Measurements from ENCODE around the gene GOPC.

The GOPC gene

DNA sequence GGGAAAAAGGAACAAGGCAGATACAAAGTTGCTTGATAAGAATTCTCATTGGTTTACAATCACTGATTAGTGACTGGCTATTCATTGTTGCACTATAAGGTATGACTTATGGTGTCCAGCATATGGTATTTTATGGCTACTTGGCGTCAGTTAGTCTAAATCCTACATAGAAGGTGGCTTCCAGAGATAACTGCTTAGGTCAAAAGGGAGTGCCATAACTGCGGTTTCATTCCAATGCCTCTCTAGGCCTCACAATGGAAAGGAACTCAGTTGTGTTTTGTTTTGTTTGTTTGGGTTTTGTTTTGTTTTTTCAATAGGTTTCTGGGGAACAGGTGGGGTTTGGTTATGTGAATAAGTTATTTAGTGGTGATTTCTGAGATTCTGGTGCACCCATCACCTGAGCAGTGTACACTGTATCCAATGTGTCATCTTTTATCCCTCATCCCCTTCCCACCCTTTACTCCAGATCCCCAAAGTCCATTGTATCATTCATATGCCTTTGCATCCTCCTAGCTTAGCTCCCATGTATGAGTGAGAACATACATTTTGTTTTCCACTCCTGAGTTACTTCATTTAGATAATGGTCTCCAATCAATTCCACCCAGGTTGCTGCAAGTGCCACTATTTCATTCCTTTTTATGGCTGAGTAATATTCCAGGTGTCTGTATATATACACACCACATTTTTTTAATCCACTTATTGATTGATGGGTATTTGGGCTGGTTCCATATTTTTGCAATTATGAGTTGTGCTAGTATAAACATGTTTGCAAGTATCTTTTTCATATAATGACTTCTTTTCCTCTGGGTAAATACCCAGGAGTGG is 7.0 kb downstream of the GOPC start:
- DNase-seq (ENCODE audit: low spot score) = no peak

DNA sequence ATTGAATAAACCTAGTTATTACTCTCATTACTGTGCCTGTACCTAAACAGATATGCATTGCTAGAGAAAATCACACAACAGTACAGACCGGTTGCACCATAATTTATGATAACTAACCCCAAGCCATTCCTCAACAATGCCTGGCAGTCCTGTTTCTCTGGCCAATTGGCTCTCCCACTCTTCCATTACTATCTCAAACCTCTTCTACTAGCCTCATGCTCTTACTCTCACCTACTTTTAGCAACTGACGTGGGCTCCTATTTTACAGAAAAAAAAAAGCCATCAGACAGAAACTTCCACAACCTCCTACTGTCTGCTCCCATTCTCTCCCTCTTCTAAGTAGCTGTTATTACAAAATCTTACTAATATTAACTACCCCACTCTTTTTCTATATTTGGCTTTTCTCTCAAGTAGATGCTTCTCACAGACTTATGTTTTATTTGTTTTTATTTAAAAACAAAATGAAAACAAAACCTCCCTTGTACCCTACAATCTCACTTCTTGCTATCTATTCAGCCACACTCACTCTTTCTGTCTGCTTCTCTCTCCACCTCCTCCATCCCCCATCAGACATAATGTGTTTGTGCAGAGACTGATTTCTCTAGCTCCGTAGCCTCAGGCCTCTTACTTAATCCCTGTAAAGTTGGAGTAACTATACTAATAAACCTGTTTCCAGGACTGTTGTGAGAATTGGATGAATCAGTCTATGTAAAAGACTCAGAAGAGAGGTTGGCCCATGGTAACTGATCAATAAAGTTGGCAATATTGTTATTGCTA is 9.1 kb downstream of the GOPC start:
- no peak for DNase-seq (ENCODE audit: low spot score)

DNA sequence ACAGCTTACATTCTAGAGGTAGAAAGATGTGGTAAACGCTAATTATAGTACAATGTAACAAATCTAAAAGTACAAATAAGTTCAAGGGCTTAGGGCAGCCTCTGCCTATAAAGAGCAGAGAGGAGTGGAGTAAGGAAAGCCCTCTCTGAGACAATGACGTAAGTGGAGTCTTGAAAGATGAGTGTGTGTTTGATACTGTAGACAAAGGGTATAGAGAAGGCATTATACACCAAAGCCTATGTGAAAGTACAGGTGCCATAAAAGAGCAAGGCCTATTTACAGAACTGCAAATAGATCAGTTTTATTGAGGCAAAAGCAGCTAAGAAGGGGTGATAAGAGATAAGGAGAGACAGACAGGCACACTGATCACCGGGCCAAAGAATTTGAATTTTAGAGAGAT is 10.9 kb downstream of the GOPC start:
- no peak for DNase-seq (ENCODE audit: low spot score)

DNA sequence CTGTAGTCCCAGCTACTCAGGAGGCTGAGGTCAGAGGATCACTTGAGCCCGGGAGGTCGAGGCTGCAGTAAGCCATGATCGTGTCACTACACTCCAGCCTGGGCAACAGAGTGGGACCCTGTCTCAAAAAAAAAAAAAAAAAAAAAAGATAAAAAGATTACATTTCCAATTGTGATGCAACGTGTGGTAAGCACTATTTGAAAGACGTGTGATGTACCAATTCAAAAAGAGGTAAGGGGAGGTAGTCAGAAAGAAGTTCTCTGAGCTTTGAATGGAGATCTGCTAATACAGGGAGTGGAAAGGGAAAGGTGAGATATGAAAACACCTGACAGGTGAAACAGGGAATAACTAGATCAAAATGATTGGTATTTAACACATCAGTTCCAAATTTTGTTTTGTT is 11.9 kb downstream of the GOPC start:
- no peak for DNase-seq (ENCODE audit: low spot score)

DNA sequence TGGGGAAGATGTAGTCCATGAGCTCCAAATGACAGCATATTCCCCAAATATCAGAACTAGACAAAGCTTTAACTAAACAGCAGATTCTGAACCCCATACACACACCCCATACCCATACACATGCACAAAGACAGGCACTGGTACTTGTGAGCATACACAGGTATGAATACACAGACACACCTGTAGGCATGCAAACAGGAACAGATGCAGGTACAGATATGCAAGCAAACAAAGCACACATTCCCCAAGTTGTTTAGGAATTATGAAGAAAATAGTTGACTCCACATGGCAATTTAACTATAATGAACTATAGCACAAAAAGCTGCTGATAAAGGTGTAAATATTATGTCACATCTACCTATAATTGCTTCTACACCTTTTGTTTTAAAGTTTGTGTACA is 16.7 kb downstream of the GOPC start:
- no peak for DNase-seq (ENCODE audit: low spot score)

DNA sequence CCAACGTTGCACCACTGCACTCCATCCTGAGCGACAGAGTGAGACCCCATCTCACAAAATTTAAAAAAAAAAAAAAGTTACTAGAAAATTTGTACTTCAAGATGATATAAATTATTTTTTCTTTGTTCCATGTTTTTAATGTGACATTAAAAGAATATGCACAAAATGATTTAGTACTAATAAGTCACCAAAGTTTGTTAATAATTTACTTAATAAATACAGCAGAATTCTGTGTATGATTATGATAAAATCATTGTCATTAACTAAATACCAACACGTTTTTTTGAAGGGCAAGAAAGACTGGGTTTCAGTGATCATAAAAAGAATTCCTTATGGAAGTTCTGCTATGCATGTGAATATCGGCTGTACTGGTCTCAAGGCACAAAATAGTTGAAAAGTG is 28.1 kb downstream of the GOPC start:
- DNase-seq (ENCODE audit: low spot score) = no peak

DNA sequence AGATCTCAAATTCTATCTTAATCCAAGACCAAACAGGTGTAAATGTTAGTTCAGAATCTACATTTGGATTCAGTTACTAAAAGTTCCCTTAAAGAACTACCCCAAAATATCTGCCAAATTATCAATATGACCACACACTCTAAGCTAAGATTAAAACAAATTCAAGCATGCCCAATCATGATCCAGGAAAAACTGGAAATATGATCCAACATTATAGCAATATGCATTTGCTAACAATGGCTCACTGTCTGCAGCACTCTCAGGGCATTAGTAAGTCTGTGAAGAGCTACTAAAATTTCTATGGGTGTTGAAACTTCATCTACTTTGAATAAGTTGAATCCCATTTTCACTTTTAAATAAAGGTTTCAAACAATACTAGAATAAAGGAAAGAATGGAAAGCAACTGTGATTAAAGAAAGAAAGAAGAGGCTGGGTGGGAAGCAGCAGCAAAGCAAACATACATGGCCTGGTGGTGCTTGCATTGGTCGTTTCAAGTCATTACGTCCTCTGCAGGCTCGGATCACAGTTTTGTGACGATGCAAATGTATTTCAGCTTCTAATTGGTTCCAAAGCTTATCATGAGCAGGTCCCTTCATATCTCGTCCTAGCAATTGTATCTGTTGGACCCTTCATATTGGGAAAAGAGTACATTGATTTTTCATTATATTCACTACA is 29.2 kb downstream of the GOPC start:
- DNase-seq (ENCODE audit: low spot score) = no peak

DNA sequence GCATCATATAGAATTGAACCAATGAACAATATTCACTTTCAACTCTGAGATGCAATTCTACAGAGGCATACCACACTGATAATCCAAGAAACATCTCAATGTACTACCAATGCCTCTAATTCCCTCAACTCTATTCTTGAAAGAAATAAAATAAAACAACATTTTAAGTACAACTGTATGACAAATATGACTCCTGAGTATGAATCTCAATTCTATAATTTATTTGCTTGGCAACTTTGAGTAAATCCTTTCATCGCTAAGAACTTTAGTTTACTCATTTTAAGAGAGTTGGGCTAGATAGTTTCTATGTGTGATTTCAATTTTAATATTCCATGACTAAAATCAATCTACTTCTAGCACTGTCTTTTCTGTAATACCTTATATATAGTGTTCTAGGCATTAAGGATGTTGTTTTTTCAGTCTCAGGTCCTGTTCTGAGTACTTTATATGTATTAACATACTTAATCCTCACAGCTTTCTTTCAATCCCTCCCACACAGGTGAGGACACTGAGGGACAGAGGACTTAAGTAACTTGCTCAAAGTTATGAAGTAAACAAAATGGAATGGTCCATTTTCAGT is 33.4 kb downstream of the GOPC start:
- no peak for DNase-seq (ENCODE audit: low spot score)

DNA sequence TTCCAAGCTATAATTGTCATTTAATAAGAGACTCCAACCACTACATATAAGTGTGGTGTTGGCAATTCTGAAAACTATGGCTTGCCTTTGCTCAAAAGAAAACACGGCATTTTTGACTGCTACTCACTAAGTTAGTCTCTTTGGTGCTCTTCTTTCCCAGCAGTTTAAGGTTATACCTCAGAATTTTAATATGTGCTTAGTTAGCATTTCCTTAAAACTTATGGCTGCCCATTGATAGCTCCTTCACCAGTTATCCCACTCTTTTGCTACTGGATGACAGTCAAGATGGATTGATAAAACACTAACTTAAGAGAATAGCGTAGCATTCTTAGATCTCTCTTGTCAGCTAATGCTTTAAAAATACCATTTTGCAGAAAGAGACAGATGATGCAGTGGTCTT is 34.1 kb downstream of the GOPC start:
- DNase-seq (ENCODE audit: low spot score) = no peak

DNA sequence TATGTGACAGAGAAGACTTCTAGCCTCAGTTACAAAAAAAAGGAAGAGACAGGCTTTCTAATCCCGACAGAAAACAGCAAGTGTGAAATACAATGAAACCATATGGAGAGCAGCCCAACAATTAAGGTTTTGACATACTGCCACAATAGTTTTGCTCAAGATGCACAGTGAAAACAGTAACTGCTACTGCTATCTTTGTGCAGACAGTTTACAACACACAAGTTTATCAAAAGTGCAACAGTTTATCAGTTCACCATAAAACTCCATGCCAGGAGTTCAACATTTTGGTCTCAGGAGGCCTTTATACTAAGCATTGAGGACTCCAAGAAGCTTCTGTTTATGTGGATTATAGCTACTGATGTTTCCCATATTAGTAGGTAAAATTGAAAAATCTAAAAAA is 37.6 kb downstream of the GOPC start:
- no peak for DNase-seq (ENCODE audit: low spot score)

DNA sequence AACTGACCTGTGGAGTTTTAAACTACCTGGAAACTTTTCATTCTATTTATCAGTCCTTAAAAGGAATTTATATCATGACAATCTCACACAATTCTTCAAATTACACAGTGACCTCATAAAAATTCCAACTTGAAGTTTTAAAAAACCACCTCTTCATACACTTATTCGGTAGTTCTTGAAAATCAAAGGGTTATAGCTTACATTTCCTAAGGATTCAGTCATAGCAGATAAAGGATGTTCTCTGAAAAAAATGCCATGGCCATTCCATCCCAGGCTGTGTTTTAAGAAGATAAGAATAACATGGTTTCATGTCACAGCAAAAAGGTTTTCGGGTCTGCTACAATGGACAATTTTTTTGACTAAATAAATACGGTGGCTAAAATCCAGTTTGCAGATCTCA is 41.2 kb downstream of the GOPC start:
- no peak for DNase-seq (ENCODE audit: low spot score)

DNA sequence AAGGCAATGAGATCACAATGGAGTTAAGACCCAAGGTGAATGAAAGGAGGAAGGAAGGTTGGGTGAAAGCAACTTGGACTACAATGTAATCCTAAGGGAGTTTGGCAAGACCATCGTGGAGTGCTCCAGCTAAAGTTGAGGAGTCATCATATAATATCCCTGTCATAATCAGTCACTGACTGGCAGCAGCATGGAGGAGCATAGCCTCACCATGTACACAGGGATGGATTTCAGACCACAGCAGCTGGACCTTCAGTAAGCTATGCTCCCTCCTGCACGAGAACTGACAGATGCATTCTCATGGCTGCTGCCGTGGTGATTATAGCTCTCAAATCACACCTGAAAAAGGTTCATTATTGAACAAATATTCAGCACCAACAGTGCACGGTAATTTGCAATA is 43.0 kb downstream of the GOPC start:
- no peak for DNase-seq (ENCODE audit: low spot score)

DNA sequence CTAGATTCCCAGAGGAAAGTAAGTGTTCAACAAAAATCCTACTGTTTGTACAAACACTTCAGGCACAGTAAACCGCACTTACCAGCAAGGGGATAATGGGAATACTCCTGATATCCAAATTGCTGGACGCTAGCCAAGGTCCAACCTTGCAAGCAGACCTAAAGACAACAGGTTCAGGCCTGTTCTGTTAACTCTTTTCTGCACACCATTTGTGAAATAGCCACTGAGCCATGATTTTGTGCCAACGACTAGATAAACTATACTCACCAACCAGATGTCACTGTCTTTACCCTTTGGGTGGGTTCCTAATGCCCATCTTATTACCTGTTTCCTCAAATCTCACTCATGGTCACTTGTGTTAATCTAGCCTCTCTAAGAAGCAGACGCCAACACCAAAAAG is 43.5 kb downstream of the GOPC start:
- DNase-seq (ENCODE audit: low spot score) = no peak

DNA sequence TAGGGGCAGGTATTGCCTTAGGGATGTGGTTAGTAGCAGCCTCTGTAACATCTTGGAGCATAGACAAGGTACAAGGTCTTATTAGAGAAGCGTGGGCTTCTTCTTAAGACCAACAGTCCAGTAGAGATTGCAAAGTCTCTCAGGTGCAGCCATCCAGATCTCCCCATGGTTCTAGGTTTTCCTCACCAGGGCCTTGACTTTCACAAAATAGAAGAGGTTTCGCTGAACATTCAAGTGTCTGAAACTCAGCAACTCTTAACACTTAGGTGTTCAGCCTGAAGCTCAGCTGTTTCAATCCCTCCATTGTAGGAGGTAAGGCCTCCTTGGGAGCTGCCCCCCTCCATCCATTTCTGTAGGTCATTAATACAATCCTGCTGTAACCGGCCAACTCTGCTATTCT is 44.4 kb downstream of the GOPC start:
- no peak for DNase-seq (ENCODE audit: low spot score)

DNA sequence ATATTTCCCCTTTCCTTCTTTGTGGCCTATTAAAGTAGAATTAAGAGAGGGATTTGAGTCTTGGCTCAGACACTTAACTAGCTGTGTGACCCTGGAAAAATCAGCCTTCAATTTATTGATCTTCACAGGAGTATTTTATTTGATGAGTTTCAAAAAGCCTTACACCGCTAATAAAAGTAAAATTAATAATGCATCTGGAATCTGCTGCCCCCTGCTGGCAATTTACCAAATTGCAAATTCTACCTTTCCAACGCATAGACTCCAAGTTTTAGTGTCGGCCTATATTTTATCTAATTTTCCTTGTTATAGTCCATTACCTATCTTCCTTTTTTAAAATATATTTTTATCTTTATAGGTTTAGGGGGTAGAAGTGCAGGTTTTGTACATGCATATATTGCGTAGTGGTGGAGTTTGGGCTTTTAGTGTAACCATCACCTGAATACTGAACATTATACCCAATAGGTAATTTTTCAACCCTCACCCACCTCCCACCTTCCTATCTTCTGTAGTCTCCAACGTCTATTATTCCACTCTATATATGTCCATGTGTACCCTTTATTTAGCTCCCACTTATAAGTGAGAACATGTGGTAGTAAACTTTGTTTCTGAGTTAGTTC is 46.3 kb downstream of the GOPC start:
- peak; percentile 66 for DNase-seq (ENCODE audit: low spot score)

DNA sequence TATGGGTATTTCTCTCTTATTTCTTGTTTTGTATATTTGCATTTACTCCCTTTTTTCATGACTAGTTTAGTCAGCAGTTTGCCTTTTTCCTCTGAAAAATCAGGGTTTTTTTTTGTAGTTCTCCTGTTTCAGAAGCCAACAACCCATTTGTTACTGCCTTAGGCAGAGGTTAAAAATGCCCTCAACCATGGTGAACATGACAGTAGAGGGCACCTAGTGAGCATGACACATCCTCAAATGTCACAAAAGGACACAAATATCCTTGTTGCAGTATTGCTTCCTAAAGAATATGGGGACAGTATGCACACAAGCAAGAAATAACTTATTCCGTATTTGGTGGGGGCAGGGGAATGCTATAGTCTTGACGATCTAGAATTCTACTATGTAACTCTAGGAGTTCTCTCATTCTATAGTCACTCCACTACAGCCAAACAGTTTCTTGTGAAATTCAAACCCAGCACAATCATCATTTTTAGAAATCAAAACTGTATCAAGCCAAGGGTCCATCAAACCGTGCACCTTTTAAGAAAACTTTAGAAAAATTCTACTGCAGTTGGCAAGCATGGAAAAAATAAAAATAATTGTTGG is 47.0 kb downstream of the GOPC start:
- DNase-seq (ENCODE audit: low spot score) = peak; percentile 11

DNA sequence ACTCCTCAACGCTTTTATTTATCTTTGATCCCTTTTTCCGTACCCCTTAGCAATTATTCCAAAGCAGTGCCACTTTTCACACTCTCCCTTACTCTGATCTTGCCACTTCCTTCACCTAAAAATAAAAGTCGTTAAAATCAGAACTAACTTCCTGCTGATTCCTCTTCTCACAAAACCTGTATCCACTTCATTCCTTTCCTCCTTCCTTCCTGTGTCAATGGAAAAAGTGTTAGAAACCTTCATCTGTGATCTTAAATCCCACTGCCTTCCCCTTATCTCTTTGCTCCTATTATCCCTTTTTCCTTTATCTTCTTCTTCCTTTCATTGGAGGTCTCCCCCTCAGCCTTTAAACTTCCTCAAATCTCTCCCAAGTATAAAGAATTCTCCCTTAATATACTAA is 49.2 kb downstream of the GOPC start:
- DNase-seq (ENCODE audit: low spot score) = no peak

DNA sequence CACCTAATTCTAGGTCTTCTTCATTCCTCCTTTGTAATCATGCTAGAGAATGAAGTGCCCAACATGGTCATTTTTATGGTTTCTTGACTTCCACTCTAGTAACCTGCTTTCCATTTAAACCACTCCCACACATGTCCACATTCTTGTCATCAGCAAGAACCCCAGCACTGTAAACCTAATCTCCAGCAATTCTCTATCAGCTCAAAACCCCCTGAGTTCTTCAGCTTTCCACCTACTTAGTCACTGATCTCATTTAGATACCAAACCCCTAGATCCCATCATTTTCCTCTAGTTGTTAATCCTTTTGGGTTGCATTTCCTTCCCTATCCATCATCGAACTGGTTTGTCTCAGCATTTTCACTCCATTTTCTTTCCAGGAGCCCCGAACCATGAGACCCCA is 49.7 kb downstream of the GOPC start:
- no peak for DNase-seq (ENCODE audit: low spot score)

DNA sequence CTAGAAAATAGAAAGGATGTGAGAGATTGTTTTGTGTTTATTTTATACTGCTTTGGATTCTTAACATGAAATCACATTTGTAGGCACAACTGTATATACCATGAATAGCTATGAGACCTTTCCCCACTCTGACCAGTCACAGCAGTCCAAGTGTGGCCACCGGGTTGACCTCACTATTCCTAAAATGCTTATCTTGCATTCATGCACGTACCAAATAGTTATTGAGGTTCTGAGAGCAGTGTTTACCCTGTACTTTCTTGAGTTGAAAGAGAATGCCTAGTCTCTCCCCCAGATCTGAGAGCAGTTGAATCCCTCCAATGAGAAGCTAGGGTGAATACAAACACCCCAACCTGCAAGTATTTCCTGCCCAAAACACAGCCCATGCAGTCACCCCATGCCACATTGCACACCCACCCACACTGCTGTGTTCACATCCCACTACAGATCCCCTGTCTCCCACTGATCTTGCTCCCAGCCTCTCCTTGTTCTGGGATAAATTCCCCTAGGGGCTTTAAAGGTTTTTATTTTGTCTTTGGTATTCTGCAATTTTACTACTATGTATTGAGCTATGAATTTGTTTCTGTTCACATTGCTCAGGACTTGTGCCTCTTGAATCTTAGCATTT is 51.6 kb downstream of the GOPC start:
- no peak for DNase-seq (ENCODE audit: low spot score)

DNA sequence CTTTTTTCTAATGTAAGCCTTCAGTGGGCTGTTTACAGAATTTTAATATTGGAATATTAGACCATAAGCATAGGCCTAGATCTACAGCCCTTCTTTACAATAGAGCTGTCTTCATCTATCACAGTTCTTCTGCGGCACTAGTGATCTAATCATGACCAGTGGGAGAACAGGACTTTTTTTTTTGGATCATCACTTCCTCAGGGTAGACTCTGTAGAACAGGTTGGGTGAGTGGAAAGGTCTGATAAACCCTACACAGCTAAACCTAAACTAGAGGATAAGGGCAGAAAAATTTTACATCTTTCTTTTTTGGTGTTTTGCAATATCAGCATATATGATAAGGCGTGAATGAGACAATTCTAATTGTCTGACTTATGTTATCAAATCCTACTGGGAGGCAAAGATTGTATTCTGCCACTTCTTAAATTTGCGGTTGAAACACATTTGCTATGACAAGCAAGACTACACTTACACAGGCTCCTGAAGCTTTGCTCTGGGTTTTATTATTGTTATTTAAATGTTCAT is 52.2 kb downstream of the GOPC start:
- DNase-seq (ENCODE audit: low spot score) = no peak

DNA sequence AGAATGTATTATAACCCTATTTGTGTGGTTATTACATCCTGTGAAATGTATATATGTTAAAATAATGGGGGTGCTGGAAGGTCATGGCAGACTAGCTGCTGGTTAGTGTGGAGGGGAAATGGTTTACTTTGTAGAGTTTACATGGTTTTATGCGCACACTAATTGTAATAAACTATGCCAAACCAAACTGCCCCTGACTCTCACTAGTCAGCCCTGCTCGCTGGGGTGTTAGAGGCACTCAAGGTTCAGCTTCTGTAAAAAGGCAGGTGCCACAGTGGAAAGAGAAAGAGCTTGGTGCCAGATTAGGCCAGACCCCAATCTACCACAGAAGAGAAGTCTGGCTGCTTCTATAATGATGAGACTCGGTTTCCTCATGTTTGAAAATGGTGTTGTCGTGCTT is 52.7 kb downstream of the GOPC start:
- DNase-seq (ENCODE audit: low spot score) = peak; percentile 37
